HG02642 (cell line): ENCODE measurements around the gene CTXN3.

ENCODE experiments used
- ATAC-seq: cut with Tn5 transposase; IDR thresholded peaks from one replicate; pipeline ENCODE4 v1.9.1; 2021; ENCODE audit warnings: mild to moderate bottlenecking; ENCODE audit not compliant: unreplicated experiment, poor library complexity

Gene CTXN3

GRCh38 chr5:127695346-127695745 lies 46.5 kb downstream of the CTXN3 start:
- no peak for ATAC-seq

DNA sequence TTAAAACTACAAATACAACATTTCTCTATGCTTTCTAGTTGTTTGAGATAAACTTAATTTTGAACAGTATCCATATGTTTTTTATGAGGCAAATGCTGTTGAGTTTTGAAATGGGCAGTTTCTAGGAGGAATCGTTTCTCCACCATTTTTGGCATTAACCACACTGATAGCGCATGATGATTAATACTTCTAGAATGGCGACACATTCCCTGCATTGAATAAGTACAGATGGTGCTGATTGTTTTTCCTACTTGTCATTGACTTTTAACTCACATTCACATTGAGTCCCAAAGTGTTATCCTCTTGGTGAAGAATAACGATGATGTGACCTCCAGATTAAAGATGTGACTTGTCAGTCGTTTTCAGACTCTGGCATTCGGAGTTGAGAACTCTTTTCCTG lies 47.8 kb downstream of the CTXN3 start:
- ATAC-seq = no peak

- ATAC-seq = no peak
These were observed 49.2 kb downstream of the CTXN3 start for GRCh38 chr5:127697894-127698600.

GRCh38 chr5:127699416-127699815 lies 50.5 kb downstream of the CTXN3 start:
- no peak for ATAC-seq

GRCh38 chr5:127700237-127700766 lies 51.4 kb downstream of the CTXN3 start:
- no peak for ATAC-seq

DNA sequence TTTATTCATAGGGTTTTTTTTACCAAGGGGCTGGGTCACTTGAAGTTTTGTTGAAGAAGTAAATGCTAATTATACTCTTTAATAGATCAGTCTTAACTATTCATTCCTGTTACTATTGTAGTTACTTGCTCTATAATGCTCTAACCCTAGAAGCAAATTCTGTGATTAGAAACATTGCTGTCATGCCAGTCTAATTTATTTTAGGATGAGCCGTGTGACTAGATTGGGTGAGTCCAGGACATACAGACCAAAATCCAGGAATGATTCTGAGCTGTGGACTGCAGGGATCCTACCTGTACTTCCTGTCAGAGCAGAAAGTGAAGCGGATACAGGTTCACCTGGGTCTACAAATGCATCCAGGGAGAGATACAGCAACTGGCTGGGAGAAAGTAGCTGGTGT lies 53.6 kb downstream of the CTXN3 start:
- ATAC-seq = no peak

GRCh38 chr5:127702926-127703561 lies 54.2 kb downstream of the CTXN3 start, which contains the start of gene CCDC192:
Gene CCDC192, plus strand, starts transcription at chr5:127703391. Its CDS starts 55 bp downstream, at chr5:127703446.
- no peak for ATAC-seq

DNA sequence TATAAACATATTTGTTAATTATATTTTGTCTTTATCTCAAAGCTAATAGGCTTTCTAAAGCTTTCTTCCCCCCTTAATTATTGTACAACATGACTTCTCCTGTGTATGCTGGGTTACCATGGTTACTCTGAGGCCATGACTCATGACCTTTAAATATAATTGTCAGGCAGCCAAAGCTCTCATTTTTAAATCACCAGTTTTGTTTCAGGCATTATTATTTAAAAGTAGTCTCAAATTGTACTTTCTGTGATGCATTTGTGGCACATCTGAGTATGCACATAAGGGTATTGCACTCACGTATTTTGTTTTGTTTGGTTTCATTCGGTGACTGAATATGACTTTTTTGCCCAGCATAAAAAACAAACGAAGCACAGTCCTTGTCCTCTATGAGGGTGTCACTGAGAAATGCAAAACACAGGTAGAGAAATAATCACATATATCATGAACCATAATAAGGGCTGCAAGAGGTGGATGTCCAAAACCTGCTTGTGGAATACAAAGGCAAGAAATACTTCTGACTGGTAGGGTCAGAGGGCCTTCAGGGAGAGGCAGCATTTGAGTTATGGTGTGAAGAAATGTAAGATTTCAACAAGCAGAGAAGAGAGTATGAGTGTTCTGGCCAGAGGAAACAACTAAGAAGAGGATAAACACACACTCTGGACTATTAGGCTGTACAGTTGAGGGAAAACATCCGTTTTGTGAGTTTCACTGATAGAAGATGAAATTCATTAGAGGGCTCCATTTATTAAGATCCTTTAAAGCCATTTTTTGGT lies 56.4 kb downstream of the CTXN3 start:
- no peak for ATAC-seq

DNA sequence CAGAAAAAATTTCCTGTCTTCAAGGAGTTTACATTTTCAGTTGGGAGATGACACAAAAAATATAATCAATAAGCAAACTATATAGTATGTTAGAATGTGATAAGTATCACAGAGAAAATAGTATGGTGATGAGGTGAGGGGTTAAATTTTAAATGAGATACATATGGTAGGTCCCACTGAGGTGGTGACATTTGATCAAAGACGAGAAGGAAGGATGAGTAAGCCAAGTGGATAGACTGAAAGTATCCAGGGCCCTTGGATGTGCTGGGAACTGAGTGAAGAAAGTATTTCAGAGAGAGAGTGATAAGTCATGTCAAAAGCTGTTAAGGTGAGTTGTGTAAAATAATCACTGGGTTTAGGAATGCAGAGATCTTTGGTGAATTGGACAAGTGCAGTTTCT lies 57.8 kb downstream of the CTXN3 start:
- ATAC-seq = no peak

DNA sequence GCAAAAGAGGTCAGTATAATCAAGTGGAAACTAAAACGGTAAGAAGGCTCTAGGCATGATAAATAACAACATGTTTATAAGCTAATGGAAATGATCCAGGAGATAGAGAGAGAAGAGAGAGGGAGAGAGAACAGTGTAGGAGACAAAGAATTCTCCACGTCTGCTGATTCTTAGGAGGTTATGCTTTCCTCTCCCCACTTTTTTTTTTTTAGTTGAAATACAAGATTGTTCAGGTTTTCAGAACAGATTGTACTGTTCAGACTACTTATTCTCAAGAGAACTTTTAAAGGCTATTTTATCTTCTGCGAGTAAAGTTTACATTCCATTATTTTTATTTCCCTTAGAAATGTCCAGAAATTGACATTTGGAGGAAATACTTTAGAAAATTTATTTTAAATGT lies 58.3 kb downstream of the CTXN3 start:
- ATAC-seq = no peak
